IMR-90 (cell line): ENCODE data around the gene MRTFA. TPM values are rescaled to one million over a fixed set of nuclear protein-coding genes. Genes with fewer than 3 reads are reported as not detected.
A peak's percentile ranks its signal among the peaks of the same experiment; 100 is the strongest.

Source experiments
- ATAC-seq: fragments of 200-7000 bp; cut with Tn5 transposase; 2 replicates; pipeline ENCODE4 v1.9.1; 2020; ENCODE audit warnings: low read depth, mild to moderate bottlenecking, moderate library complexity
- BruUV-seq: library from RNA; stranded (reverse); fragments of 400-500 nt; replicated peaks from 2 replicates; lab custom pipeline; 2021; lab: Mats Ljungman, UMichigan
- CTCF ChIA-PET: fragments of 300-600 bp; formaldehyde crosslinking; extraction: SDS; loops from one replicate; lab custom pipeline; 2021; ENCODE audit warnings: antibody characterized with exemption; lab: Yijun Ruan, JAX
- POLR2A ChIA-PET: fragments of 300-600 bp; sonication (Branson Sonifier 250); formaldehyde crosslinking; loops from one replicate; lab custom pipeline; 2022; ENCODE audit warnings: antibody characterized with exemption; ENCODE audit not compliant: unreplicated experiment; lab: Charles Lee
- DNase-seq: peaks from one replicate; pipeline ENCODE4 v3.0.0; 2013
- H2AFZ ChIP-seq: replicated peaks from 2 replicates; pipeline ENCODE3; 2013; ENCODE audit warnings: low read length, mild to moderate bottlenecking; ENCODE audit not compliant: poor library complexity
- H2AK5ac ChIP-seq: 2 replicates; pipeline ENCODE4 v1.6.1; 2013; ENCODE audit warnings: low read depth, low read length, inconsistent platforms
- H2AK9ac ChIP-seq: replicated peaks from 2 replicates; pipeline ENCODE3; 2013; ENCODE audit warnings: mild to moderate bottlenecking, low read depth, low read length, moderate library complexity; ENCODE audit not compliant: poor library complexity
- H2BK120ac ChIP-seq: 2 replicates; pipeline ENCODE4 v1.6.1; 2013; ENCODE audit warnings: low read depth, low read length, inconsistent platforms
- H2BK15ac ChIP-seq: 3 replicates; pipeline ENCODE4 v1.6.1; 2013; ENCODE audit warnings: low read depth, low read length, inconsistent platforms
- H2BK20ac ChIP-seq: 2 replicates; pipeline ENCODE4 v1.6.1; 2013; ENCODE audit warnings: low read depth, mild to moderate bottlenecking, inconsistent platforms, low read length, moderate library complexity
- H2BK5ac ChIP-seq: 2 replicates; pipeline ENCODE4 v1.6.1; 2013; ENCODE audit warnings: mild to moderate bottlenecking, low read depth, low read length, inconsistent platforms; ENCODE audit not compliant: poor library complexity, severe bottlenecking
- H3K14ac ChIP-seq: replicated peaks from 2 replicates; pipeline ENCODE4 v1.6.1; 2013; ENCODE audit warnings: low read depth, low read length, inconsistent platforms
- H3K18ac ChIP-seq: 2 replicates; pipeline ENCODE4 v1.6.1; 2013; ENCODE audit warnings: low read depth, low read length, control low read depth
- H3K23ac ChIP-seq: 2 replicates; pipeline ENCODE4 v1.6.1; 2013; ENCODE audit warnings: low read depth, low read length, inconsistent platforms
- H3K27ac ChIP-seq: 2 replicates; pipeline ENCODE4 v1.5.1; 2013; ENCODE audit warnings: mild to moderate bottlenecking, control low read depth, low read length; ENCODE audit not compliant: insufficient read depth
- H3K27me3 ChIP-seq: 2 replicates; pipeline ENCODE4 v1.6.1; 2013; ENCODE audit warnings: low read length; ENCODE audit not compliant: control insufficient read depth, insufficient read depth
- H3K36me3 ChIP-seq: 2 replicates; pipeline ENCODE4 v1.6.1; 2013; ENCODE audit warnings: low read length, mixed read lengths; ENCODE audit not compliant: control insufficient read depth, insufficient read depth
- H3K4ac ChIP-seq: 2 replicates; pipeline ENCODE4 v1.6.1; 2013; ENCODE audit warnings: low read depth, low read length, inconsistent platforms
- H3K4me1 ChIP-seq: 2 replicates; pipeline ENCODE4 v1.6.1; 2013; ENCODE audit warnings: low read length, mixed read lengths; ENCODE audit not compliant: control insufficient read depth, insufficient read depth
- H3K4me2 ChIP-seq: 2 replicates; pipeline ENCODE4 v1.6.1; 2013; ENCODE audit warnings: low read depth, mild to moderate bottlenecking, control low read depth, low read length, moderate library complexity
- H3K4me3 ChIP-seq: 2 replicates; pipeline ENCODE4 v1.5.1; 2013; ENCODE audit warnings: low read depth, mild to moderate bottlenecking, control low read depth, low read length, moderate library complexity; ENCODE audit not compliant: insufficient read depth
- H3K56ac ChIP-seq: 2 replicates; pipeline ENCODE4 v1.6.1; 2013; ENCODE audit warnings: low read length, inconsistent platforms; ENCODE audit not compliant: insufficient read depth; ENCODE audit errors: extremely low read depth
- H3K79me1 ChIP-seq, 2 experiments: 2 replicates each; pipeline ENCODE4 v1.6.1; 2013; ENCODE audit warnings: low read length in 2 of 2, inconsistent platforms in 1 of 2, low read depth in 1 of 2
- H3K9ac ChIP-seq: 2 replicates; pipeline ENCODE4 v1.6.1; 2013; ENCODE audit warnings: low read depth, low read length, control low read depth
- H3K9me1 ChIP-seq: 2 replicates; pipeline ENCODE4 v1.6.1; 2013; ENCODE audit warnings: low read length, inconsistent platforms; ENCODE audit not compliant: insufficient read depth
- H3K9me3 ChIP-seq: 2 replicates; pipeline ENCODE4 v1.6.1; 2013; ENCODE audit warnings: low read length; ENCODE audit not compliant: control insufficient read depth, insufficient read depth
- H4K20me1 ChIP-seq: 2 replicates; pipeline ENCODE4 v1.6.1; 2013; ENCODE audit warnings: low read length, inconsistent platforms; ENCODE audit not compliant: insufficient read depth
- H4K5ac ChIP-seq: 2 replicates; pipeline ENCODE4 v1.6.1; 2013; ENCODE audit warnings: mild to moderate bottlenecking, low read depth, low read length, control low read depth
- H4K8ac ChIP-seq, 2 experiments: 2 replicates each; pipeline ENCODE4 v1.6.1; 2013; ENCODE audit warnings: low read depth in 2 of 2, low read length in 2 of 2, control low read depth in 1 of 2, inconsistent platforms in 1 of 2
- H4K91ac ChIP-seq: 2 replicates; pipeline ENCODE4 v1.6.1; 2013; ENCODE audit warnings: low read depth, low read length, inconsistent platforms; ENCODE audit not compliant: insufficient read depth
- CEBPB ChIP-seq: IDR thresholded peaks from 2 replicates; pipeline ENCODE4 v1.6.1; 2012; ENCODE audit warnings: low read depth, low read length, improper control_type of control experiment
- FOS ChIP-seq: fragments of 150-350 bp; IDR thresholded peaks from 2 replicates; pipeline ENCODE4 v1.6.1; 2016; ENCODE audit warnings: low read depth, low read length
- POLR2A ChIP-seq: IDR thresholded peaks from 2 replicates; pipeline ENCODE4 v1.6.1; 2012; ENCODE audit warnings: mild to moderate bottlenecking, low read depth, low read length
- WGBS, 2 experiments: methylation state at CpG; one replicate each; pipeline versions ENCODE4 v1.1.5 to v1.1.7; 2013; ENCODE audit warnings: missing lambda C conversion rate in 2 of 2; ENCODE audit not compliant: insufficient read length in 1 of 2; ENCODE audit errors: extremely low coverage in 2 of 2; 5-methylcytosine and 5-hydroxymethylcytosine counted together
- dilution Hi-C: fragments of 300-500 bp; cut with HindIII; formaldehyde crosslinking; loops from one replicate; pipeline ENCODE4 v1.14.3; 2018; ENCODE audit warnings: low sequenced_read_pairs; ENCODE audit not compliant: unreplicated experiment
- in situ Hi-C: fragments of 300-500 bp; cut with MboI; formaldehyde crosslinking; loops from 3 replicates; pipeline ENCODE4 v1.14.3; 2019; ENCODE audit warnings: low sequenced_read_pairs, inconsistent platforms, mixed read lengths
- intact Hi-C: fragments of 100-400 bp; cut with micrococcal nuclease; formaldehyde crosslinking; loops from 2 replicates; pipeline ENCODE4 v1.10.0; 2022
- polyA plus RNA-seq, 3 experiments: library from polyadenylated mRNA; depleted of rRNA; stranded (reverse); fragments of >200 nt; gene quantifications; 2 replicates each; pipeline ENCODE4 v1.2.3, GENCODE V29; 2012; ENCODE audit warnings: low replicate concordance in 1 of 3
- total RNA-seq: library from RNA; depleted of rRNA; stranded (reverse); fragments of >200 nt; gene quantifications from 2 replicates; pipeline ENCODE4 v1.2.3, GENCODE V29; 2012

MRTFA gene
- total and polyA plus RNA-seq, 2 of the 4 experiments (the other 2 are of a cell fraction), result 12.5 to 17.2 TPM

DNA sequence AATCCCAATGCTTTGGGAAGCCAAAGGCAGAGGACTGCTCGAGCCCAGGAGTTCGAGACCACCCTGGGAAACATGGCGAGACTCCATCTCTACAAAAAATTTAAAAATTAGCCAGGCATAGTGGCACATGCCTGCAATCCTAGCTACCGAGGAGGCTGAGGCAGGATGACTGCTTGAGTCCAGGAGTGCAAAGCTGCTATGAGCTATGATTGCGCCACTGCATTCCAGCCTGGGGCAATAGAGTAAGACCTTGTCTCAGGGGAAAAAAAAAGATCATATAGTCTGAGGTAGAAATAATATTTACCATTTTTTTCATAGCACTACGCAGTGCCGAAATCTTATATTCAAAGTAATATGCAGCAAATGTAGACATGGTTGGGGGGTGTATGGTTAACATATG, 47.8 kb downstream of the MRTFA start:
- Histone ChIP-seq H2BK5ac (peak overlapping the region; percentile 57), H4K8ac (no peak overlapping the region), H2BK15ac (no peak overlapping the region), H2BK20ac (no peak overlapping the region), H2BK120ac (no peak overlapping the region), H3K27ac (peak overlapping the region; percentile 35; the same call in 1 of the 2 replicates), H2AK9ac (no peak overlapping the region), H3K4me1 (peaks cover 13% of the 10 kb centered on the region), H3K4me2 (peak overlapping the region; percentile 32; the same call in 1 of the 2 replicates), H3K14ac (no peak overlapping the region), H3K18ac (no peak overlapping the region), H3K9ac (no peak overlapping the region), H2AFZ (no peak overlapping the region), H3K56ac (no peak overlapping the region), H3K4me3 (no peak overlapping the region), H3K27me3 (no peaks in the 10 kb centered on the region), H4K20me1 (peaks cover 52% of the 10 kb centered on the region), H2AK5ac (0 out of 2 replicates have a peak overlapping the region, but pooled peaks have one; percentile 3), H3K23ac (no peak overlapping the region), H3K36me3 (peaks cover 5% of the 10 kb centered on the region), H3K4ac (no peak overlapping the region), H3K79me1 (peaks cover 30 to 85% of the 10 kb centered on the region in 2 experiments), H4K91ac (no peak overlapping the region), H4K5ac (no peak overlapping the region), H3K9me1 (peaks cover 24% of the 10 kb centered on the region), H3K9me3 (no peaks in the 10 kb centered on the region)
- TF ChIP-seq FOS, result no peak
- no peak for TF ChIP-seq POLR2A
- TF ChIP-seq CEBPB, result peak; percentile 96
- ATAC-seq, result peak; percentile 92
- dilution Hi-C loops (no loop called here), intact Hi-C loops (no loop called here), in situ Hi-C loops (no loop called here)
- DNase-seq, result peak; percentile 70
- POLR2A ChIA-PET, result no interaction called here
- CTCF ChIA-PET, result interaction anchor here (0.6 kb wide), 2 partner anchors 39 to 965 kb away, joined by 4 to 7 read pairs; no protein-coding TSS in a partner anchor
- WGBS, 2 experiments, result no CpG with 5 or more reads among the region's 7 CpGs
- no TSS peak for BruUV-seq
